Right ventricle myocardium superior (tissue), 1 donor: ENCODE measurements around the gene LMO4. TPM values are rescaled to one million over a fixed set of nuclear protein-coding genes. Genes with fewer than 3 reads are reported as not detected.
A peak's percentile ranks its signal among the peaks of the same experiment; 100 is the strongest.

ENCODE experiments used
- ATAC-seq: fragments of 200-7000 bp; cut with Tn5 transposase; one replicate; pipeline ENCODE4 v1.9.1; 2020; ENCODE audit warnings: mild to moderate bottlenecking; ENCODE audit not compliant: poor library complexity
- DNase-seq: peaks from one replicate; pipeline ENCODE4 v3.0.0-alpha.2; 2020
- intact Hi-C: fragments of 100-400 bp; cut with DNase I; formaldehyde crosslinking; loops from one replicate; pipeline ENCODE4 v1.11.2; 2022
- total RNA-seq: library from RNA; stranded (reverse); fragmentation: NEBNext Ultra II Directional; extraction: Animal tissue kit (Norgen Biotek cat#: 25700); gene quantifications from one replicate; pipeline ENCODE4 v1.2.1, GENCODE V29; 2021
- donor health status: DM: no; HTN: yes; CAD: no; lungs with severe emphysema.

LMO4 gene
- total RNA-seq, 1 donor from 2014 or later = 42.0 TPM

DNA sequence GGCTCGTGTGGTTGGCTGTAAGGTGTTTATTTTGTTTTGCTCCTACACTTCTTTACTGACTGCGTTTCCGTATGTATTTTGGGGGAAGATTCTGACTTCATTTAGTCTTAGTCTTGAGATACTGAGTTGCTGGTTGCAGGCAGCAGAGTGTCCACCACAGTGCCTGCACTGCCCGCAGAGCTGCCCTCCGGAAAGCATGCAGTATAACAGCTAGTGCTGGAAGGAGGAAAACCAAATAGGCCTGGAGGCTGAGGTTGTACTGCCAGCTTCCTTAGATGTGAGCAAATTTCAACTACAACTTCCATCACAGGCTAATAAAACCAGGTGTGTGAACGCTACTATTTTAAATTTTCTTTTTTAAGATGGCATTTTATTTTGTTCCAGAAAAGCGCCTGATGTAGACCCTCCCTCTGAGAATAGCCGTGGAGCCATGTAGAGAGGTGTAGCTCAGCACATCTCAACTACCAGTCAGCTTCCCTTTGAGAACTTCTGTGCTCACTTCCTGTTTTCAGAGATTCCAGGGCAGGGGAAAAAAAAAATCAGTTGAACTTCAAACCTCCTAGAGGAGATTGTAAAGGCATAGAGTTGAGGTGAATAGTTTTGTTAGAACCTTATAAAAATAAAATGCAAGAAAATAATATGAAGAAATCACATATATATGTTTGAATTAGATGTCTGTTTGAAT lies 17.6 kb downstream of the LMO4 start:
- no peak for ATAC-seq
- DNase-seq = no peak
- intact Hi-C loops = loop anchor here (10.0 kb wide), 1 partner anchor 99 kb away; no protein-coding TSS in a partner anchor

GRCh38 chr1:87348341-87349019 lies 19.8 kb downstream of the LMO4 start:
- intact Hi-C loops = loop anchor here (10.0 kb wide), 1 partner anchor 96 kb away; no protein-coding TSS in a partner anchor
- no peak for DNase-seq
- ATAC-seq = no peak

GRCh38 chr1:87349036-87349435 lies 20.4 kb downstream of the LMO4 start:
- intact Hi-C loops = loop anchor here (10.0 kb wide), 1 partner anchor 96 kb away; no protein-coding TSS in a partner anchor
- ATAC-seq (no peak), DNase-seq (no peak)

- intact Hi-C loops = no loop called here
- ATAC-seq = peak; percentile 60
- no peak for DNase-seq
Observed at GRCh38 chr1:87355894-87356293, 27.2 kb downstream of the LMO4 start.

DNA sequence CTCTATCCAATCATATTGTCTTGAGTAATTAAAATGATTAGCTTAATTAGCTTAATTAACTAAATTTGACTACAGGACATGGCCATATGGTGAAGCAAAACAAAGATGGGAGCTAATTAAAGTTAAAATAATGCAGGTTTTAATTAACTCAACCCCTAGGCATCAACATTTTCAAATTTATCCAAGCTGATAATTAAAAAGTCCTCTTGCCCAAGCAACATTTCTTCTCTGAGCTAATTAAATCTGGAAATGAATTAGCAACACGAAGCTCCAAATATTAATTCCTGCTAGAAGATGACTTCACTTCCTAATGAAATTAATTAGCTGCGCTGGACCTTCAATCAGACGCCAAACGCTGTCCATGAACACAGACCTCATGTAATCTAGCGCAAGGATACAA lies 27.9 kb downstream of the LMO4 start:
- intact Hi-C loops = no loop called here
- DNase-seq = no peak
- ATAC-seq = no peak

GRCh38 chr1:87358219-87358618 lies 29.5 kb downstream of the LMO4 start:
- DNase-seq (no peak), ATAC-seq (no peak)
- intact Hi-C loops = no loop called here

DNA sequence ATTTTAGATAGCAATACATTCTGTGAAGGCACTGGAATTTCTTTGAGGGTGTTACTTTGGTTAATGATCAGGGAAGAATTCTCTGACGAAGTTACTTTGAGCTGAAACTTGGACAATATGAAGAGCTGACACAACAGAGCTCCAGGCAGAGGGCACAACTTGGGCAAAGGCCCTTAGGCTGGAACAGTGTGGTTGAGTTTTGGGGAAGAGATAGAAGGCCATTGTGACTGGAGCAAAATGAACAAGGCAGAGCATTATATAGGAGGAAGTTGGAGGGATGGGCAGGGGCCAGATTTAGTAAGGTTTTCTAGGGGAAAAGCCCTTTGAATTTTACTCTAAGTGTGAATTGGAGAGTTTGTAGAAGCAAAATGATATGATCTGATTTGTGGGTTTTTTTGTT lies 30.9 kb downstream of the LMO4 start:
- intact Hi-C loops = no loop called here
- DNase-seq = no peak
- ATAC-seq = no peak

GRCh38 chr1:87362063-87362833 lies 33.6 kb downstream of the LMO4 start:
- intact Hi-C loops = no loop called here
- no peak for DNase-seq
- ATAC-seq = no peak

DNA sequence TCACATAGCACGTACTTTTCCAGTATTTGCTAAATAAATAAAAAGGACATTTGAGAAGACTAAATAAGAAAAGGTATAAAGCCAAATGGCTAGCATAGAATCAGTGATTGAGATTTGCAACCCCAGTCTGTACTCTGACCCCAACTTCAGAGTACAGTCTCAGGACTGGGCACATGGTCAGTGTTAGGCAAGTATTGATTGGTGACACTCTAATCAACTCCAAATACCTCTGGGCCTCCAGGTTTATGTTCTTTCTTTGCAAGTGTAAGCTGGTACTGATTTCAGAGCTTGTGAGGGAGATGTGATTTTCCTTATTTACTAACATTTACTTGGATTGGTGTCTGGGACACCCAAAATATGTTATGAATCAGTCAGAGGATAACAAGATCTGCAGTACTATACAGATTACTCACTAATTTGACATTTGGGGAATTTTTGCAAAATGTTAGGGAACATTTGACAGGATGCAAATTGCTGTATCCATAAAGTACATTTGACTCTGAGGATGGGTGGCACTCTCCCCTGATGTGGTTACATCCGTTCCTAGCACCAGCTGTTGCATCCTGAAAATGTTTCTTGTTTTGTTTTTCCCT lies 34.2 kb downstream of the LMO4 start:
- intact Hi-C loops = no loop called here
- ATAC-seq = no peak
- DNase-seq = no peak

DNA sequence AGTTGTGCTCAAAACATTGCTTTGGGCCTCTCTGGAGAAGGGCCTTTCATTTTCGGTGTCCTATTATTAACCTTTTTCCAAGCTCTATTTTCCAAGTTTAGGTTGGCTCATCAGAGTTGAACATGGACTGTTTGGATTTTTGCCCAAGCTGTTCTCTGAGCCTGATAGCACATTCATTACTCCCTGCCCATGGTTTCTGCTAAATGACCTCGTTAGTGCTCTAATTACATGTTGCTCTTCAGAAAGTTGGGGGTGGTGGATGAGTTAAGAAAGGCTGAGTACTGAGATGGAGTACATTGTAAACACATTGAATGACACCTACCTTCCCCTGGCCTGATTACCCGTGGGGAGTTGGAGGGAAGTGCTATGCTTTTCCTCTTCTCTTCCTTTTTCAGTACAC lies 38.9 kb downstream of the LMO4 start:
- peak; percentile 77 for ATAC-seq
- no peak for DNase-seq
- intact Hi-C loops = no loop called here

DNA sequence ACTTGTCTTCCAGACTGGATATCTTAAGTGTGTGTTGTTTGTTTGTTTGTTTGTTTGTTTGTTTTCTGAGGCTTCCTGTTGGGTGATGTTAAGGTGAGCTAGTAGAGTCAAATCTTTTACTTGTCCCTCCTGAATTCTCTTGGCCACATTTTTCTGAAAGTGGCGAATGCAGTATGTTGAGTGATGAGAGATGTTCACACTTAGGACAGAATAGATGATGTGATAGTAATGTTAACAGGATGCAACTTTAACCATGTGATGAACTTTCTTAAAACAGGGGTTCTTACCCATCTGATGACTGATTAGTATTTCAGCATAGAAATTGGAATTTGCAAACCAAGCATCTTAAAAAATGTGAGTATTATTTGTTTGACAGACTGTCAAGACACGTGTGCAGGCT lies 40.2 kb downstream of the LMO4 start:
- DNase-seq (no peak), ATAC-seq (no peak)
- intact Hi-C loops = no loop called here

DNA sequence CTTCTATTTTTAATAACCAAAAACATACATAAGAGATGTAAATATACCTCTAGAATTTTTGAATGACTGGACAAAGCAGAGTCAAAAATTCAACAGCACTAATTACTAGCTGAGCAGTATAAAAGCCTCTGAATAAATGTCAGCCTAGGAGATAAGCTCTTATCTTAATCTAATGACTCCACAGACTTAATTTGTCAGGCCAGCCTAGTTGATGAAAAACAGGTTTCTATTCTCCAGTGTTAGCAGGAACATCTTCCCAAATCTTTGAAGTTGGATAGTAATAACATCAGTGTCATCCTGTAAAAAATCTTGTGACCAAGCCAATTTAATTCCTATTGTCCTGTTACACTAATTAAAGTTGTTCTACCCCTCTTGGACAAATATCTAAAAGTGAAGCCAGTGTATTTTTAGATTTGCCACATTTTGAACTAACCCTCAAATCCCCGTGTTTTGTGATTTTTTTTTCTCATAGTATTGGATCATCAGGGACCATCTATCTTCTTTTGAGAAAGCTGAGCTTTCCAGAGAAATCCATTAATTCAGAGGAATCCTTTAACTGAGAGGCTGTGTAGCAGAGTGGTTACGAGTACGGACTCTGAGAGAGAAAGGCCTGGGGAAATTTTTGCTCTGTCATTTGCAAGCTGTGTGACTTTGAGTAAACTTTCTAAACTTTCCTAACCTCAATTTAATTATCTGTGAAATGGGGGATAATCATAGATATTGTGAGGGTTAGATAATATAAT lies 41.2 kb downstream of the LMO4 start:
- intact Hi-C loops = no loop called here
- no peak for DNase-seq
- ATAC-seq = peak; percentile 76

GRCh38 chr1:87370544-87370943 lies 41.9 kb downstream of the LMO4 start:
- ATAC-seq (no peak), DNase-seq (no peak)
- intact Hi-C loops = no loop called here

DNA sequence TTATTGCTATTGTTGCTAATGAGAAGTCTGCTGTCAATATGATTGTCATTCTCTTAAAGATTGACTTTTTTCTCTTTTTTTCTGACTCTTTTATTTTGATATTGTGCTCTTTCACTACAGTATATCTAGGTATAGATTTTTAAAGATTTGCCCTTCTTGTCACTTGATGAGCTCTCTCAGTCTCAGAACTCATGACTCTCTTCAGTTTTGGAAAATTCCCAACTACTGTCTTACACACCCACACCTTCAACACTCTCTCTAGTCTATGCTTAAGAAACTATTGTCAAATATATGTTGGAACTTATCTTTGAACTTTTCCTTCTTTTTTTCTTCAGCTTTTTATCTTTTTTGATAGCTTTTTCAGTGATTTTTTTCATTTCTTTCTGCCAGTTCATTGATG lies 50.6 kb downstream of the LMO4 start:
- intact Hi-C loops = no loop called here
- DNase-seq (no peak), ATAC-seq (no peak)

DNA sequence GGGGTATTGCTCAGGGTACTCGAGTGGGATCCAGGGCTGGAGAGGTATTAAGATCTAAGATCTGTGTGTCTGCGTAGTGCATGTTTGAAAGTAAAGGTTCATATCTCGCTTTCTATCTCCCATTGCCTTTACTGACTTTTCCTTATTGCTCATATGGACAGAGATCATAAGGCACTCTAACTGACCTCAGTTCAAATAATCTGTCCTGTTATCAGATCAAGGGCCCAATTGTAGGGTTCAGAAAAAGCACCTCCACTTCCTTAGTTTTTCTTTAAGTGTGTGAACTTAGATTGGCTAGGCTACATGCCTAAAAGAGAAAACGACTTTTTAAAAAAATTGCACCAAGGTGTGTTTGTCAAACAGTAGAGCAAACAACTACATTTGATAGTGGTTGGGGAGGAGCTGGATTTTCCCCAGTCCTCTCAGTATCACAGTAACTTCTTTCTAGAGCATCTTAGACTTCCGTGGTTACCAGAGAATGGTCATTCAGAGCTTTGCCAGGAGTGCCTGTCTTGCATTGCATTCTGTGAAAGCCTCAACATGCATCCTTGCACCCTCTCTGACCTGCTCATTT lies 57.6 kb downstream of the LMO4 start:
- DNase-seq (no peak), ATAC-seq (no peak)
- intact Hi-C loops = no loop called here

GRCh38 chr1:87388411-87388810 lies 59.7 kb downstream of the LMO4 start:
- DNase-seq = no peak
- ATAC-seq = no peak
- intact Hi-C loops = no loop called here

DNA sequence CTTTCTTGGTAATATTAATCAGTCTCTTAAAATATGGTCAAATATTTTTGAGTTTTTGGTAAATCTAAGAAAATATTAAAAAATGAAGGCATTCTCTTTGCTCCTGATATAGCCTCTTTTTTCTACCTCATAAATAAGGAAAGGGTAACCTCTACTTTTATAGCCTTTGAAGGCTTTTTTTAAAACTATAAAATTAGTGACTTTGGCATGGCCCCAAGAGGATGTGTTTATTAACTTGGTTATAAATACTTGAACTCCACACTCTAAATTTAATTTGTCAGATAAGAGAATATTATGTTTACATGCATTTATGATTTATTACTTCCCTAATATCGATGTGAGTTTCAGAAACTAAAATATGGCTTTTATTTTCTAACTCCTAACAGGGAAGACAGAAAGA lies 60.3 kb downstream of the LMO4 start:
- intact Hi-C loops = no loop called here
- DNase-seq = no peak

GRCh38 chr1:87389546-87389945 lies 60.9 kb downstream of the LMO4 start:
- DNase-seq (no peak), ATAC-seq (no peak)
- intact Hi-C loops = no loop called here

More for the DNA sequence above, 60.3 kb downstream of the LMO4 start:
- no peak for ATAC-seq
